Lung (tissue), 12 donors: ENCODE data around the gene CCNL2. TPM values are rescaled to one million over a fixed set of nuclear protein-coding genes. Genes with fewer than 3 reads are reported as not detected.

Source experiments
- ATAC-seq: fragments of 200-7000 bp; cut with Tn5 transposase; one replicate; pipeline ENCODE4 v1.9.1; 2020; ENCODE audit warnings: moderate number of reproducible peaks; ENCODE audit not compliant: insufficient read depth, low FRiP score
- DNase-seq, 3 donors: peaks; one replicate each; pipeline ENCODE4 v3.0.0-alpha.2; 2013 to 2017
- H3K27ac ChIP-seq, 2 donors: one replicate each; pipeline ENCODE4 v1.5.1; 2013; ENCODE audit warnings: mild to moderate bottlenecking in 2 of 2, moderate library complexity in 2 of 2, control low read depth in 1 of 2, inconsistent platforms in 1 of 2, low read depth in 1 of 2, low read length in 1 of 2
- H3K27me3 ChIP-seq, 3 donors: one replicate each; pipeline ENCODE4 v1.5.1; 2013; ENCODE audit warnings: low read length in 2 of 3; ENCODE audit not compliant: control insufficient read depth in 3 of 3, insufficient read depth in 3 of 3
- H3K36me3 ChIP-seq, 4 donors: one replicate each; pipeline ENCODE4 v1.5.1; 2013; ENCODE audit warnings: low read length in 4 of 4, mild to moderate bottlenecking in 1 of 4, moderate library complexity in 1 of 4; ENCODE audit not compliant: control insufficient read depth in 4 of 4, insufficient read depth in 4 of 4
- H3K4me1 ChIP-seq, 5 donors: one replicate each; pipeline ENCODE4 v1.5.1; 2013; ENCODE audit warnings: low read length in 5 of 5, mild to moderate bottlenecking in 2 of 5, moderate library complexity in 1 of 5; ENCODE audit not compliant: control insufficient read depth in 5 of 5, insufficient read depth in 5 of 5
- H3K4me3 ChIP-seq: one replicate; pipeline ENCODE4 v1.5.1; 2013; ENCODE audit warnings: mild to moderate bottlenecking, control low read depth, moderate library complexity
- H3K9ac ChIP-seq, 2 donors: one replicate each; pipeline ENCODE4 v1.5.1; 2013; ENCODE audit warnings: low read length in 2 of 2, control low read depth in 1 of 2; ENCODE audit not compliant: insufficient read depth in 1 of 2
- H3K9me3 ChIP-seq, 4 donors: one replicate each; pipeline ENCODE4 v1.5.1; 2013; ENCODE audit warnings: low read length in 3 of 4, mild to moderate bottlenecking in 1 of 4, moderate library complexity in 1 of 4; ENCODE audit not compliant: control insufficient read depth in 4 of 4, insufficient read depth in 3 of 4
- WGBS, 2 donors: extraction: QIAGEN DNeasy Blood & Tissue Kit; methylation state at CpG; one replicate each; pipeline ENCODE4 v1.1.7; 2013; 5-methylcytosine and 5-hydroxymethylcytosine counted together
- polyA plus RNA-seq, 2 donors: library from polyadenylated mRNA; stranded (reverse); fragments of 200-250 nt; gene quantifications; one replicate each; pipeline ENCODE4 v1.2.1, GENCODE V29; 2013
- total RNA-seq, 2 donors: library from RNA; depleted of rRNA in 1 of 2; stranded (reverse); fragments of >200 nt in 1 of 2; gene quantifications; one replicate each; pipeline ENCODE4 v1.2.1, GENCODE V29; 2014 to 2021
- TF ChIP-seq, protein P1 (sequence below): IDR thresholded peaks from 2 replicates; pipeline ENCODE4 v1.5.1; 2012; ENCODE audit warnings: mild to moderate bottlenecking; ENCODE audit errors: control extremely low read depth, extremely low read depth
- donor health status: control.
- donor health status: control.
- donor health status: Bipolar disorder and iron deficiency.
- donor health status: healthy.
- donor health status: DM: yes; HTN: yes; CAD: no.

The CCNL2 gene
- total and polyA plus RNA-seq, 4 donors: 97.9 to 385 (median 193) TPM

- Histone ChIP-seq H3K36me3 (peaks cover 0 to 5% (median 0%) of the 10 kb centered on the region in 4 donors), H3K4me3 (no peak overlapping the region), H3K27ac (peak overlapping the region; percentile 79 to 84), H3K27me3 (no peaks in the 10 kb centered on the region), H3K9me3 (no peaks in the 10 kb centered on the region), H3K9ac (no peak overlapping the region), H3K4me1 (peaks cover 0 to 67% (median 46%) of the 10 kb centered on the region in 5 donors)
- no peak for ATAC-seq
- TF ChIP-seq, protein P1, sequence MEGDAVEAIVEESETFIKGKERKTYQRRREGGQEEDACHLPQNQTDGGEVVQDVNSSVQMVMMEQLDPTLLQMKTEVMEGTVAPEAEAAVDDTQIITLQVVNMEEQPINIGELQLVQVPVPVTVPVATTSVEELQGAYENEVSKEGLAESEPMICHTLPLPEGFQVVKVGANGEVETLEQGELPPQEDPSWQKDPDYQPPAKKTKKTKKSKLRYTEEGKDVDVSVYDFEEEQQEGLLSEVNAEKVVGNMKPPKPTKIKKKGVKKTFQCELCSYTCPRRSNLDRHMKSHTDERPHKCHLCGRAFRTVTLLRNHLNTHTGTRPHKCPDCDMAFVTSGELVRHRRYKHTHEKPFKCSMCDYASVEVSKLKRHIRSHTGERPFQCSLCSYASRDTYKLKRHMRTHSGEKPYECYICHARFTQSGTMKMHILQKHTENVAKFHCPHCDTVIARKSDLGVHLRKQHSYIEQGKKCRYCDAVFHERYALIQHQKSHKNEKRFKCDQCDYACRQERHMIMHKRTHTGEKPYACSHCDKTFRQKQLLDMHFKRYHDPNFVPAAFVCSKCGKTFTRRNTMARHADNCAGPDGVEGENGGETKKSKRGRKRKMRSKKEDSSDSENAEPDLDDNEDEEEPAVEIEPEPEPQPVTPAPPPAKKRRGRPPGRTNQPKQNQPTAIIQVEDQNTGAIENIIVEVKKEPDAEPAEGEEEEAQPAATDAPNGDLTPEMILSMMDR: no peak
- DNase-seq: no peak
- 47 to 59% methylated on average over 4 of the region's 4 CpGs for WGBS, 2 donors
Observed at GRCh38 chr1:1434824-1435105, 35.6 kb upstream of the CCNL2 start.

DNA sequence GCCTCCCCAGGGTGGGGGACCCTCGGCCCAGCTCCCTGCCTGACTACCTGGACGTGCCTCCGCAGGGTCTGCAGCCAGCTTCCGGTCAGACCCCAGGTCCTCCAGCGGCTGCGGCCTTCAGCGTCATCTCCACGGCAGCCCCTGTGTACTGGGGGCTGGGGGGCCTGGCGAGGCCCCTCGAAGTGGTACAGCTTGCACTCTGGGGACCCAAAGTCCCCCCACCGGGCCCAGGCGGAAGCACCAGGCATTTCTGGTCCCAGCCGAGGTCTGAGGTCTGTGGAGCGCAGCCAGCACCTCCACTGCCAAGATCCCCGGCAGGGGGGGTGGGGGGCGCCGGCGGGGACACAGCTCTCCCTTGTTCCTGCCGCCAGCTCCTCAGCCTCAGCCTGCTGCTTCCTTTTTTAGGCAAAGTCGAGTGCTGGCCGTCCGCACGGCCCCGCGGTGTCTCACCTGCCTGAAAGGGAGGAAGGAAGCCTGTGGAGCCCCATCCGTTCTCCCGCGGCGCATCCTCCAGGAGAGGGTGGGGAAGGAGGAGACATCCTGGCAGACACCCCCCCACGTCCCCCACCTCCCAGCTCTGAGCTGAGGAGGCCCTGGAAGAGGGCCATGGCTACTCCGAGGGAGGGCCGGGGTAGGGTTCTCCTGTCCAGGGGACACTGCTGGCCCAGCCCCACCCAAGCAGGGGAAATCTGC lies 35.1 kb upstream of the CCNL2 start:
- H3K4me3 ChIP-seq: no peak overlapping the region
- H3K4me1 ChIP-seq: peaks cover 0 to 71% (median 50%) of the 10 kb centered on the region in 5 donors
- no peaks in the 10 kb centered on the region for H3K27me3 ChIP-seq
- TF ChIP-seq, protein P1: no peak
- H3K36me3 ChIP-seq: peaks cover 0 to 5% (median 0%) of the 10 kb centered on the region in 4 donors
- peak overlapping the region; percentile 79 to 84 for H3K27ac ChIP-seq
- ATAC-seq: no peak
- WGBS, 2 donors: 3 to 6% methylated on average over 26 to 32 of the region's 32 CpGs
- no peak overlapping the region for H3K9ac ChIP-seq
- DNase-seq: peak; percentile 87 to 91 (median 89)
- H3K9me3 ChIP-seq: no peaks in the 10 kb centered on the region

- ATAC-seq (no peak), DNase-seq (peak; percentile 70 to 80 (median 72))
- Histone ChIP-seq H3K27ac (peak overlapping the region; percentile 79 to 84), H3K4me3 (no peak overlapping the region), H3K36me3 (peaks cover 0 to under 1% (median 0%) of the 10 kb centered on the region in 4 donors), H3K4me1 (peaks cover 0 to 72% (median 50%) of the 10 kb centered on the region in 5 donors), H3K27me3 (no peaks in the 10 kb centered on the region), H3K9ac (no peak overlapping the region), H3K9me3 (no peaks in the 10 kb centered on the region)
- TF ChIP-seq, protein P1: no peak
- WGBS, 2 donors: 8 to 10% methylated on average over 12 of the region's 12 CpGs
Observed at GRCh38 chr1:1433804-1434130, 34.6 kb upstream of the CCNL2 start.
